Measurements from ENCODE around the gene HOXB1. TPM values are rescaled to one million over a fixed set of nuclear protein-coding genes. Genes with fewer than 3 reads are reported as not detected.

The HOXB1 gene
- not detected in 2 replicates for total RNA-seq (2014; rRNA removed; shearing (Covaris generic))

- DNase-seq (ENCODE audit: low read depth): no peak
Measured at GRCh38 chr17:48530887-48531272, at the start of gene HOXB1. HOXB1 (minus strand) TSS chr17:48531011; CDS start chr17:48530904, 107 bp downstream.

GRCh38 chr17:48579760-48580554 is 49.1 kb upstream of the HOXB1 start:
- DNase-seq (ENCODE audit: low read depth): no peak

GRCh38 chr17:48579471-48579759 is 48.6 kb upstream of the HOXB1 start:
- DNase-seq (ENCODE audit: low read depth): no peak

- DNase-seq (ENCODE audit: low read depth): no peak
Measured at GRCh38 chr17:48578616-48579470, 48.0 kb upstream of the HOXB1 start.

GRCh38 chr17:48577946-48578615 is 47.3 kb upstream of the HOXB1 start, which contains the start of gene HOXB4:
HOXB4 (minus strand) TSS chr17:48578350; CDS start chr17:48578319, 31 bp downstream.
- DNase-seq (ENCODE audit: low read depth): no peak

- DNase-seq (ENCODE audit: low read depth): peak; percentile 72
Measured at GRCh38 chr17:48577330-48577945, 46.6 kb upstream of the HOXB1 start.

- peak; percentile 91 for DNase-seq (ENCODE audit: low read depth)
Measured at GRCh38 chr17:48576479-48577309, 45.9 kb upstream of the HOXB1 start.

- peak; percentile 77 for DNase-seq (ENCODE audit: low read depth)
Measured at GRCh38 chr17:48575673-48576478, 45.1 kb upstream of the HOXB1 start.

- DNase-seq (ENCODE audit: low read depth): peak; percentile 70
Measured at GRCh38 chr17:48575066-48575582, 44.3 kb upstream of the HOXB1 start.

- no peak for DNase-seq (ENCODE audit: low read depth)
Measured at GRCh38 chr17:48574505-48575065, 43.8 kb upstream of the HOXB1 start.

GRCh38 chr17:48571826-48572417 is 41.1 kb upstream of the HOXB1 start:
- DNase-seq (ENCODE audit: low read depth): no peak

GRCh38 chr17:48571024-48571818 is 40.4 kb upstream of the HOXB1 start:
- peak; percentile 66 for DNase-seq (ENCODE audit: low read depth)

- peak; percentile 69 for DNase-seq (ENCODE audit: low read depth)
Measured at GRCh38 chr17:48570325-48571023, 39.7 kb upstream of the HOXB1 start.

- peak; percentile 64 for DNase-seq (ENCODE audit: low read depth)
Measured at GRCh38 chr17:48569674-48570324, 39.0 kb upstream of the HOXB1 start.

- no peak for DNase-seq (ENCODE audit: low read depth)
Measured at GRCh38 chr17:48569240-48569582, 38.4 kb upstream of the HOXB1 start.

GRCh38 chr17:48568499-48569239 is 37.9 kb upstream of the HOXB1 start:
- peak; percentile 58 for DNase-seq (ENCODE audit: low read depth)
